ENCODE measurements around the gene CDC20. TPM values are rescaled to one million over a fixed set of nuclear protein-coding genes. Genes with fewer than 3 reads are reported as not detected.
A peak's percentile ranks its signal among the peaks of the same experiment; 100 is the strongest.
"Not testable (repeated sequence)": the region's sequence is repeated elsewhere in the genome, so short reads cannot be mapped to it uniquely, and the experiment has no call there.

The CDC20 gene
- total RNA-seq, 1 experiment from 2014 or later = 134 TPM

DNA sequence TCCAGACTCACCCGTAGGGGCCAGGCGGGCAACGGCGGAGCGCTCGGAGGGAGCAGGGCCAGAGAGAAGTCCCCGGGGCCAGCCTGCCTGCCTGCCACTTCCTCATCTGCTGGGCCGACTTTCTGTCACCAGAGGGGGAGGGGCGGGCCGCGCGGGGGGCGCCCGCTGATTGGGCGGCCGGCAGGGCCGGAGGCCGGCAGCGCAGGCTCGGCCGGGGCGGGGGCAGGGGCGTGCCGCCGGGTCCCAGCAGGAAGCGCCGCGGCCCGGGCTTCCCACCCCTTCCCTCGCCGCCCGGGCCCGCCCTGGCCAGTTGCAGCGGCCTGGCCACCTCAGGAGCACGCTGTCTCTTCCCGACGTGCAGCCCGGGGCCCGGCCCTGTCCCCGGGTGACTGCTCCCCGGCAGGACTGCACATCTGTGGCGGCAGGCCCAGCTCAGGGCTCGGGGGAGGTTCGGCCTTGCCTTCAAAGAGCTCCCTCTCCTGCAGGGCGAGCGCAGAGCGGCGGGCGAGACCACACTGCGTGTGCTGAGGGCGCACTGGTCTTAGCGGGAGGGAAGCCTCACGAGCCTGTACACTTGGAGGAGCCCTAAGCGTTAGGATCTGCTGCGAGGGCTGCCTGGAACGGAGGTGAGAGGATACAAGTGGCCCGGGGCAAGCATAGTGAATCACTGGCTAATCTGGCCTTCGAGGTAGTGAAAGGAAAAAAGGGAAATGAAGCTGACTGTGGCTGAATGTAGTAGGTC, 9.3 kb downstream of the CDC20 start, which contains the start of gene ELOVL1:
ELOVL1 (minus strand) TSS at position 108 of the 742 bp plus-strand sequence. CDS start 2,402 bp downstream, outside the sequence.
- DNase-seq = peak; percentile 96
- Mint-ChIP-seq H3K27me3 (ENCODE audit: unreplicated experiment) (no peaks in the 10 kb centered on the region), H3K4me3 (ENCODE audit: low read depth, unreplicated experiment) (peak within 1 kb of the TSS; percentile 79), H3K27ac (ENCODE audit: unreplicated experiment) (peak within 1 kb of the TSS; percentile 88), H3K4me1 (ENCODE audit: low read depth, unreplicated experiment) (peaks cover 39% of the 10 kb centered on the region), H3K9me3 (ENCODE audit: low read depth, unreplicated experiment) (no peaks in the 10 kb centered on the region), H3K36me3 (ENCODE audit: insufficient read depth, unreplicated experiment) (peaks cover 68% of the 10 kb centered on the region)
- TF ChIP-seq, protein P1, sequence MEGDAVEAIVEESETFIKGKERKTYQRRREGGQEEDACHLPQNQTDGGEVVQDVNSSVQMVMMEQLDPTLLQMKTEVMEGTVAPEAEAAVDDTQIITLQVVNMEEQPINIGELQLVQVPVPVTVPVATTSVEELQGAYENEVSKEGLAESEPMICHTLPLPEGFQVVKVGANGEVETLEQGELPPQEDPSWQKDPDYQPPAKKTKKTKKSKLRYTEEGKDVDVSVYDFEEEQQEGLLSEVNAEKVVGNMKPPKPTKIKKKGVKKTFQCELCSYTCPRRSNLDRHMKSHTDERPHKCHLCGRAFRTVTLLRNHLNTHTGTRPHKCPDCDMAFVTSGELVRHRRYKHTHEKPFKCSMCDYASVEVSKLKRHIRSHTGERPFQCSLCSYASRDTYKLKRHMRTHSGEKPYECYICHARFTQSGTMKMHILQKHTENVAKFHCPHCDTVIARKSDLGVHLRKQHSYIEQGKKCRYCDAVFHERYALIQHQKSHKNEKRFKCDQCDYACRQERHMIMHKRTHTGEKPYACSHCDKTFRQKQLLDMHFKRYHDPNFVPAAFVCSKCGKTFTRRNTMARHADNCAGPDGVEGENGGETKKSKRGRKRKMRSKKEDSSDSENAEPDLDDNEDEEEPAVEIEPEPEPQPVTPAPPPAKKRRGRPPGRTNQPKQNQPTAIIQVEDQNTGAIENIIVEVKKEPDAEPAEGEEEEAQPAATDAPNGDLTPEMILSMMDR (IDR thresholded peaks at IDR 0.05; ENCODE audit: unreplicated experiment) = no peak
- CTCF ChIA-PET = interaction anchor here (1.2 to 2.0 kb wide), 6 partner anchors 10 to 141 kb away, joined by 3 to 14 read pairs (median 4); partner anchors contain the start of gene C1orf210
- intact Hi-C loops (cut with micrococcal nuclease; ENCODE audit: unreplicated experiment) = no loop called here
- BruUV-seq (replicated peaks) = TSS peak; percentile 90

DNA sequence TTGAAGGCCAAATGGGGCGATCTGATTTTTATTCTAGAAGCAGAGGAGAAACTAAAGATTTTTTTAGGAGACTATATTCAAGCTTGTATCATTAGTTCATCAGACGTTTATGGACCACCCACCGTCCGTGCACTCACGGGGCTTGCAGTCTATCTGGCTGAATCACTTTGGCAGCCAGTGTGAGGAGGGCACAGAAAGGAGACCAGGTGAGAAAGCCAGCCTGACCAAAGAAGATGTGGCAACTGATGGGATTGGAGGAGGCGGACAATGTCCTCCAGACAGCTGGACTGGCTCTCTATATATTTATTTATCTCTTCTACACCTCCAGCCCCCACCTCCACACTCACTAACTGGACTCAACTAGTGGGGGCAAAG, 9.9 kb downstream of the CDC20 start:
- intact Hi-C loops (cut with micrococcal nuclease; ENCODE audit: unreplicated experiment) = no loop called here
- peaks cover 65% of the 10 kb centered on the region for H3K36me3 Mint-ChIP-seq (ENCODE audit: insufficient read depth, unreplicated experiment)

DNA sequence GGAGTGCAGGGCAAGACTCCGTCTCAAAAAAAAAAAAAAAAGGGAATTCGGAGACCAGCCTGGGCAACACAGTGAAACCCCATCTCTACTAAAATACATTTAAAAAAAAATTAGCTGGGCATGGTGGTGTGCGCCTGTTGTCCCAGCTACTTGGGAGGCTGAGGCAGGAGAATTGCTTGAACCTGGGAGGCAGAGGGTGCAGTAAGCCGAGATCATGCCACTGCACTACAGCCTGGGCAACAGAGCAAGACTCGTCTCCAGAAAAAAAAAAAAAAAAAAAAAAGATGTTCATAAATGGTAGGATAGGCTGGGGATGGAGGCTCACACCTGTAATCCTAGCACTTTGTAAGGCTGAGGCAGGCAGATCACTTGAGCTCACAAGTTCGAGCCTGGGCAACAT, 11.0 kb downstream of the CDC20 start:
- H3K27ac Mint-ChIP-seq (ENCODE audit: unreplicated experiment); H3K27me3 Mint-ChIP-seq (ENCODE audit: unreplicated experiment); DNase-seq; H3K9me3 Mint-ChIP-seq (ENCODE audit: low read depth, unreplicated experiment); BruUV-seq (replicated peaks); intact Hi-C loops (cut with micrococcal nuclease; ENCODE audit: unreplicated experiment): not testable (repeated sequence)
- Mint-ChIP-seq H3K4me3 (ENCODE audit: low read depth, unreplicated experiment) (peak overlapping the region; percentile 79), H3K36me3 (ENCODE audit: insufficient read depth, unreplicated experiment) (peaks cover 54% of the 10 kb centered on the region), H3K4me1 (ENCODE audit: low read depth, unreplicated experiment) (peaks cover 26% of the 10 kb centered on the region)
- CTCF ChIA-PET = interaction anchor here (0.7 kb wide), 2 partner anchors 176 to 897 kb away, joined by 4 read pairs; no protein-coding TSS in a partner anchor

More for the DNA sequence above, 9.9 kb downstream of the CDC20 start:
- Mint-ChIP-seq H3K9me3 (ENCODE audit: low read depth, unreplicated experiment) (no peaks in the 10 kb centered on the region), H3K4me3 (ENCODE audit: low read depth, unreplicated experiment) (peak overlapping the region; percentile 79), H3K4me1 (ENCODE audit: low read depth, unreplicated experiment) (peaks cover 38% of the 10 kb centered on the region), H3K27ac (ENCODE audit: unreplicated experiment) (peak overlapping the region; percentile 88), H3K27me3 (ENCODE audit: unreplicated experiment) (no peaks in the 10 kb centered on the region)
- TF ChIP-seq, protein P1 (IDR thresholded peaks at IDR 0.05; ENCODE audit: unreplicated experiment) = no peak
- peak; percentile 32 for DNase-seq
- BruUV-seq (replicated peaks) = no TSS peak
- CTCF ChIA-PET = interaction anchor here (1.2 to 2.0 kb wide), 4 partner anchors 10 to 112 kb away, joined by 3 to 14 read pairs (median 10); partner anchors contain the start of gene C1orf210

DNA sequence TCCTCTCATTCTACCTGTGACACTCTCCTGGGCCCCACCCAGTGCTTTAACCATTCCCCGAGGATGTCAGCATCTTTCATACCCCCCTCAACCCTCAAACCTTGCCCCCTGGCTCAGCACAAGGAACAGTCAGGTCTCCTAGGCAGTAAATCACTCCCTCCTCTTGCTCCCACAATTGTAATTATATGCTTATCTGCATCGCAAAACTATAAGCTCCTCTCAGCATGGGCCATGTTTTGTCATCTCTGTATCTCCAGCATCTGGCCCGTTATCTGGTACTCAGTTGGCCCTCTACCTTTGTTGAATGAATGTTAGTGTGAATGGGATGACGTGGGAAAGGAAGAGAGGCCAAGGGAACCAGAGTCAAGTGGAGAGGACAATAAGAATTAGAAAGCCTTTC, 11.8 kb downstream of the CDC20 start:
- peaks cover 46% of the 10 kb centered on the region for H3K36me3 Mint-ChIP-seq (ENCODE audit: insufficient read depth, unreplicated experiment)
- no peak overlapping the region for H3K27ac Mint-ChIP-seq (ENCODE audit: unreplicated experiment)
- H3K27me3 Mint-ChIP-seq (ENCODE audit: unreplicated experiment) = no peaks in the 10 kb centered on the region
- no peaks in the 10 kb centered on the region for H3K9me3 Mint-ChIP-seq (ENCODE audit: low read depth, unreplicated experiment)
- no TSS peak for BruUV-seq (replicated peaks)
- intact Hi-C loops (cut with micrococcal nuclease; ENCODE audit: unreplicated experiment) = no loop called here
- H3K4me3 Mint-ChIP-seq (ENCODE audit: low read depth, unreplicated experiment) = no peak overlapping the region
- TF ChIP-seq, protein P1 (IDR thresholded peaks at IDR 0.05; ENCODE audit: unreplicated experiment) = no peak
- CTCF ChIA-PET = interaction anchor here (0.7 kb wide), 2 partner anchors 177 to 896 kb away, joined by 4 read pairs; no protein-coding TSS in a partner anchor
- H3K4me1 Mint-ChIP-seq (ENCODE audit: low read depth, unreplicated experiment) = peaks cover 18% of the 10 kb centered on the region
- DNase-seq = no peak
